Uterus (tissue), 4 donors: ENCODE measurements around the gene NUP85. TPM values are rescaled to one million over a fixed set of nuclear protein-coding genes. Genes with fewer than 3 reads are reported as not detected.
A peak's percentile ranks its signal among the peaks of the same experiment; 100 is the strongest.
"Not testable (repeated sequence)": the region's sequence is repeated elsewhere in the genome, so short reads cannot be mapped to it uniquely, and the experiment has no call there.

Source experiments
- DNase-seq, 2 donors: peaks; one replicate each; pipeline ENCODE4 v3.0.0-alpha.2; 2019 to 2020
- H3K27ac ChIP-seq, 2 donors: fragments of 200-600 bp; sonication (generic); 1 replicate in 1 of 2; 2 replicates in 1 of 2; pipeline ENCODE4 v1.5.1; 2016 to 2018
- H3K27me3 ChIP-seq, 2 donors: fragments of 200-600 bp; sonication (generic); one replicate each; pipeline ENCODE4 v1.5.1; 2018 to 2019; ENCODE audit warnings: control low read depth in 1 of 2
- H3K36me3 ChIP-seq, 2 donors: fragments of 200-600 bp; sonication (generic); one replicate each; pipeline ENCODE4 v1.5.1; 2019; ENCODE audit warnings: control low read depth in 1 of 2
- H3K4me1 ChIP-seq, 2 donors: fragments of 200-600 bp; sonication (generic); one replicate each; pipeline ENCODE4 v1.5.1; 2018 to 2019; ENCODE audit warnings: control low read depth in 1 of 2
- H3K4me3 ChIP-seq, 2 donors: fragments of 200-600 bp; sonication (generic); 1 replicate in 1 of 2; 2 replicates in 1 of 2; pipeline ENCODE4 v1.5.1; 2018 to 2019; ENCODE audit warnings: mild to moderate bottlenecking in 1 of 2
- H3K9me3 ChIP-seq, 2 donors: fragments of 200-600 bp; sonication (generic); one replicate each; pipeline ENCODE4 v1.5.1; 2019; ENCODE audit warnings: control low read depth in 1 of 2
- CTCF ChIP-seq, 4 experiments: fragments of 200-600 bp in 2 of 4; fragments of 450-650 bp in 2 of 4; sonication (generic) in 2 of 4; IDR thresholded peaks; one replicate each; pipeline ENCODE4 v1.5.1; 2016 to 2019; ENCODE audit warnings: antibody characterized with exemption in 4 of 4, mild to moderate bottlenecking in 2 of 4, moderate library complexity in 1 of 4
- POLR2A ChIP-seq, 2 donors: fragments of 450-650 bp; IDR thresholded peaks; one replicate each; pipeline ENCODE4 v1.6.1; 2016; ENCODE audit warnings: antibody characterized with exemption in 2 of 2, mild to moderate bottlenecking in 1 of 2, moderate library complexity in 1 of 2
- intact Hi-C: fragments of 100-400 bp; cut with DNase I; formaldehyde crosslinking; loops from one replicate; pipeline ENCODE4 v1.15.1; 2023; ENCODE audit warnings: low total_unique reads
- total RNA-seq, 4 donors: library from RNA; depleted of rRNA in 3 of 4; stranded (reverse); fragments of >200 nt in 3 of 4; gene quantifications; one replicate each; pipeline versions ENCODE4 v1.1.0 to v1.2.4, GENCODE V29; 2014 to 2023
- donor health status: DM: yes; HTN: yes; CAD: no.

The NUP85 gene, protein sequence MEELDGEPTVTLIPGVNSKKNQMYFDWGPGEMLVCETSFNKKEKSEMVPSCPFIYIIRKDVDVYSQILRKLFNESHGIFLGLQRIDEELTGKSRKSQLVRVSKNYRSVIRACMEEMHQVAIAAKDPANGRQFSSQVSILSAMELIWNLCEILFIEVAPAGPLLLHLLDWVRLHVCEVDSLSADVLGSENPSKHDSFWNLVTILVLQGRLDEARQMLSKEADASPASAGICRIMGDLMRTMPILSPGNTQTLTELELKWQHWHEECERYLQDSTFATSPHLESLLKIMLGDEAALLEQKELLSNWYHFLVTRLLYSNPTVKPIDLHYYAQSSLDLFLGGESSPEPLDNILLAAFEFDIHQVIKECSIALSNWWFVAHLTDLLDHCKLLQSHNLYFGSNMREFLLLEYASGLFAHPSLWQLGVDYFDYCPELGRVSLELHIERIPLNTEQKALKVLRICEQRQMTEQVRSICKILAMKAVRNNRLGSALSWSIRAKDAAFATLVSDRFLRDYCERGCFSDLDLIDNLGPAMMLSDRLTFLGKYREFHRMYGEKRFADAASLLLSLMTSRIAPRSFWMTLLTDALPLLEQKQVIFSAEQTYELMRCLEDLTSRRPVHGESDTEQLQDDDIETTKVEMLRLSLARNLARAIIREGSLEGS
- 100 to 1,000 TPM in 1 of 4 donors, 10 to 100 TPM in 3; 17.1 to 108 (median 39.1) TPM for total RNA-seq

- Histone ChIP-seq H3K4me1 (no peaks in the 10 kb centered on the region), H3K36me3 (no peaks in the 10 kb centered on the region), H3K27me3 (no peaks in the 10 kb centered on the region), H3K27ac (peak within 1 kb of the TSS; percentile 90 to 98), H3K9me3 (no peaks in the 10 kb centered on the region), H3K4me3 (peak within 1 kb of the TSS; percentile 71 to 98)
- TF ChIP-seq CTCF (IDR thresholded peaks at IDR 0.05): peak in 2 of 4 experiments; percentile 20 to 41
- TF ChIP-seq POLR2A (IDR thresholded peaks at IDR 0.05): peak; percentile 37 to 74
- DNase-seq: peak; percentile 92 to 94
- intact Hi-C loops: loop anchor here (10.0 kb wide), 1 partner anchor 240 kb away; no protein-coding TSS in a partner anchor
Measured at GRCh38 chr17:75205037-75205792, at the start of gene NUP85. Gene NUP85 (plus strand): TSS chr17:75205679. CDS start chr17:75205762, 83 bp downstream.

DNA sequence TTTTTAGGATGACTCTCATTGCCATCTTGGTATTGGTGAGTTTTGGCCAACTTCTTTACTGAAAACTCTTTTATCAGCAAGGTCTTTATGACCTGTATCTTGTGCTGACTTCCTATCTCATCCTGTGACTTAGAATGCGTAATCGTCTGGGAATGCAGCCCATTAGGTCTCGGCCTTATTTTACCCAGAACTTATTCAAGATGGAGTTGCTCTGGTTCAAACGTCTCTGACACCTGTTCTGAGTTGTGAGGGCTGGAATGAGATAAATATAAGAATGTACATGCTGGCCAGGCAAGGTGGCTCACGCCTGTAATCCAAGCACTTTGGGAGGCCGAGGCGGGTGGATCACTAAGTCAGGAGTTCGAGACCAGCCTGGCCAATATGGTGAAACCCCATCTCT is 47.0 kb upstream of the NUP85 start:
- intact Hi-C loops: not testable (repeated sequence)

GRCh38 chr17:75159196-75160031 is 46.1 kb upstream of the NUP85 start:
- no peak for DNase-seq
- H3K27ac ChIP-seq: no peak overlapping the region
- intact Hi-C loops: no loop called here
- H3K4me1 ChIP-seq: no peaks in the 10 kb centered on the region
- no peak for TF ChIP-seq CTCF (IDR thresholded peaks at IDR 0.05)
- TF ChIP-seq POLR2A (IDR thresholded peaks at IDR 0.05): no peak
- no peak overlapping the region for H3K4me3 ChIP-seq
- no peaks in the 10 kb centered on the region for H3K27me3 ChIP-seq
- H3K9me3 ChIP-seq: no peaks in the 10 kb centered on the region
- no peaks in the 10 kb centered on the region for H3K36me3 ChIP-seq

More for the DNA sequence above, 47.0 kb upstream of the NUP85 start:
- H3K27ac ChIP-seq, H3K27me3 ChIP-seq, H3K4me3 ChIP-seq, H3K9me3 ChIP-seq, H3K4me1 ChIP-seq, H3K36me3 ChIP-seq, DNase-seq: not testable (repeated sequence)

DNA sequence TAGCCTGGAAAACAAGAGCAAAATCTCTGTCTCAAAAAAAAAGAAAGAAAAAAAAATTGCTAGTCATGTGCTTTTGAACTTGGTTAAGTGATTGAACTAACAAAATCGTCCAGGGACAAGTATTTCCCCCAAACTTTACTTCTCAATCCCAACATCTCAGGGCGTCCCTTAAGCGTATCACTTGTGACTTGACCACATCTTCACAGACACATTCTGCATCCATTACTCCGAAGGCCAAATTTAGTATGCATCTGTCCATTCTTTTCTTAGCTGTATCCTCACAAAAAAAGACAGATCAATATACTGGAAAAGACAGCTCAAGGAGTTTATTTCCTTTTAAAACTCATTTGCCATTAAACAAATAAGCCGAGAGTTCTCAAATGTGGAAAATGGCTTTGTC is 45.3 kb upstream of the NUP85 start:
- no peak for DNase-seq
- intact Hi-C loops: no loop called here
- TF ChIP-seq POLR2A (IDR thresholded peaks at IDR 0.05) (no peak), CTCF (IDR thresholded peaks at IDR 0.05) (no peak)
- Histone ChIP-seq H3K27me3 (no peaks in the 10 kb centered on the region), H3K4me1 (no peaks in the 10 kb centered on the region), H3K27ac (no peak overlapping the region), H3K9me3 (no peaks in the 10 kb centered on the region), H3K36me3 (no peaks in the 10 kb centered on the region), H3K4me3 (no peak overlapping the region)

DNA sequence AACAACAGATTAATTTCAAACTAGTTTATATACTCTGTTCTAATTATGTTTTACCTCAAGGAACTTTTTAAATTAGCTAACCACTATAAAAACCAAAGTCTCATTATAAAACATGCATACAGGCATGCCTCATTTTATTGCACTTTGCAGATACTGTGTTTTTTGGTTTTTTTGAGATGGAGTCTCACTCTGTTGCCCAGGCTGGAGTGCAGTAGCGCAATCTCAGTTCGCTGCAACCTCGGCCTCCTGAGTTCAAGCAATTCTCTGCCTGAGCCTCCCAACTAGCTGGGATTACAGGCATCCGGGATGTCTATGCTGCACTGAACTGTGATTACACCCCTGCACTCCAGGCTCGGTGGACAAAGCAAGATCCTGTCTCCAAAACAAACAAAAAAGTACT is 42.4 kb upstream of the NUP85 start:
- no peaks in the 10 kb centered on the region for H3K36me3 ChIP-seq
- H3K4me1 ChIP-seq: no peaks in the 10 kb centered on the region
- no peaks in the 10 kb centered on the region for H3K9me3 ChIP-seq
- no peak overlapping the region for H3K27ac ChIP-seq
- intact Hi-C loops: no loop called here
- no peak for TF ChIP-seq CTCF (IDR thresholded peaks at IDR 0.05)
- TF ChIP-seq POLR2A (IDR thresholded peaks at IDR 0.05): no peak
- no peak overlapping the region for H3K4me3 ChIP-seq
- no peaks in the 10 kb centered on the region for H3K27me3 ChIP-seq
- no peak for DNase-seq

- intact Hi-C loops: not testable (repeated sequence)
Measured at GRCh38 chr17:75164606-75165005, 40.9 kb upstream of the NUP85 start.

More at GRCh38 chr17:75164606-75165005, 40.9 kb upstream of the NUP85 start:
- not testable (repeated sequence) for H3K4me3 ChIP-seq, H3K9me3 ChIP-seq, H3K27me3 ChIP-seq, H3K4me1 ChIP-seq, H3K27ac ChIP-seq, H3K36me3 ChIP-seq, DNase-seq
